Thyroid gland (tissue), 4 donors: ENCODE data around the gene DOCK3.

Source experiments
- CTCF ChIP-seq, 6 experiments: fragments of 200-600 bp in 3 of 6; fragments of 450-650 bp in 3 of 6; sonication (generic) in 3 of 6; IDR thresholded peaks; one replicate each; pipeline ENCODE4 v1.5.1; 2016 to 2019; ENCODE audit warnings: antibody characterized with exemption in 6 of 6, mild to moderate bottlenecking in 2 of 6, inconsistent platforms in 1 of 6, moderate library complexity in 1 of 6
- POLR2A ChIP-seq, 2 donors: fragments of 450-650 bp; IDR thresholded peaks; one replicate each; pipeline ENCODE4 v1.6.1; 2017; ENCODE audit warnings: antibody characterized with exemption in 2 of 2, mild to moderate bottlenecking in 2 of 2, moderate library complexity in 1 of 2

GRCh38 chr3:51390246-51391074, 715.7 kb downstream of the DOCK3 start:
- peak in 1 of 6 experiments; percentile 60 for TF ChIP-seq CTCF (IDR thresholded peaks at IDR 0.05)
- TF ChIP-seq POLR2A (IDR thresholded peaks at IDR 0.05), result no peak
